ENCODE results near the gene UNC50. TPM values are rescaled to one million over a fixed set of nuclear protein-coding genes. Genes with fewer than 3 reads are reported as not detected.

Gene UNC50
- polyA plus RNA-seq, 1 donor (not counting 4 experiments of a cell fraction or from before 2014, with no cell fraction given): 75.2 TPM

DNA sequence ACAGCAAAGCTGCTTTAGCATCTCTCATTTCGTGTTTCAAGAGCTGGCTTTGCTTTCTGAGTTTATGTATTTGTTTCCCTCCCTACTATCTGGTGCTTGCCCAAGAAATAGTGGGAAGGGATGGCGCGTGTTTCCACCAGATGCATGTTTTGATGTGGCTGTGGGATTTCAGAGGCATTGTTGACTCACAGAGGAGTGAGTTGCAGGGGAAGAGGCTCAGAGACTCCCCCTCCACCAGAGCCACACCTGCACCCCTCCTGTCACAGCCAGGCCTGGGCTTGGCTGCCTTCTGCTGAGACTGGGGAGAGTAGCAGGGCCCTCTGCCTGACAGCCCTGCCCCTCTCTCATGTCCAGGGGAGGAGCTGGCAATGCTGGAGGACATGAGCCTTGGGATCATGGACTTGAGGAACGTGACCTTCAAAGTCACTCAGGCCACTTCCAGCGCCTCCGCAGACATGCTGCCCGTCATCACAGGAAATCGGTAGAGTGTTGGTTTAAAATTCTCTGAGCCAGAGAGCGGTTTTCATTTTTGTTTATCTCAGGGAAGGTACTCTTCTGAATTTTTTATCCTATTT, 43.0 kb upstream of the UNC50 start:
- Histone ChIP-seq H3K36me3 (ENCODE audit: control insufficient read depth in 2 of 2, extremely low read depth in 1 of 2, insufficient read depth in 2 of 2, low read length in 2 of 2) (peaks cover 11 to 17% of the 10 kb centered on the region in 2 experiments), H3K27me3 (ENCODE audit: control insufficient read depth, extremely low read depth, insufficient read depth, low read length) (no peaks in the 10 kb centered on the region), H3K4me1 (ENCODE audit: control insufficient read depth, extremely low read depth, insufficient read depth, low read length) (peaks cover 16% of the 10 kb centered on the region), H3K27ac (ENCODE audit: control insufficient read depth, insufficient read depth, low read length) (no peak overlapping the region), H3K79me2 (ENCODE audit: control insufficient read depth, insufficient read depth, low read length) (no peaks in the 10 kb centered on the region), H4K20me1 (ENCODE audit: control insufficient read depth, extremely low read depth, insufficient read depth, low read length) (no peaks in the 10 kb centered on the region), H3K9me3 (ENCODE audit: control insufficient read depth, low read depth, low read length) (no peaks in the 10 kb centered on the region), H3K4me2 (ENCODE audit: control insufficient read depth, extremely low read depth, insufficient read depth, low read depth, low read length) (no peak overlapping the region), H3K9ac (ENCODE audit: control insufficient read depth, extremely low read depth, insufficient read depth, low read length) (no peak overlapping the region), H3K9me1 (ENCODE audit: control insufficient read depth, extremely low read depth, insufficient read depth, low read length) (peaks cover 4% of the 10 kb centered on the region), H2AFZ (ENCODE audit: control insufficient read depth, low read length) (no peak overlapping the region), H3K4me3 (ENCODE audit: control insufficient read depth in 2 of 3, extremely low read depth in 1 of 3, insufficient read depth in 2 of 3, low read depth in 1 of 3, low read length in 3 of 3) (no peak overlapping the region)
- dilution Hi-C loops (cut with MboI; ENCODE audit: extremely low pct_ligation_motif_present, low sequenced_read_pairs): no loop called here
- no peak for DNase-seq (ENCODE audit: low read depth, low spot score)
- no peak for FAIRE-seq
- no peak for TF ChIP-seq EZH2 (IDR thresholded peaks at IDR 0.05; ENCODE audit: low read length)

DNA sequence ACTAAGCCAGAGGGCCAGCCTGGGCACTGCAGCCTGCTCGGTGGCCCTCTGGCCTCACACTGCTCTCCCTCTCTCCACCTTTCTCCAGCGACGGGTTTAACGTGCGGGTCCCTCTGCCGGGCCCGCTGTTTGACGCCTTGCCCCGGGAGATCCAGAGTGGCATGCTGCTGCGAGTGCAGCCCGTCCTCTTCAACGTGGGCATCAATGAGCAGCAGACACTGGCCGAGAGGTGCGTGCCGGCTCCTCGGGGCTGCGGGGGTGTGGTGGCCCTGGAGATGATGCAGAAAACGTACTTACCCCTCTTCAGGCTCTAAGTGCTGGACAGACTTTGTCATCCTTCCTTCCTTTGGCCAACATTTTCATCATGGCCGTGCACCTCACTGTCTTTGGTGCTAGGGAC, 42.4 kb upstream of the UNC50 start:
- dilution Hi-C loops (cut with MboI; ENCODE audit: extremely low pct_ligation_motif_present, low sequenced_read_pairs): no loop called here
- FAIRE-seq (no peak), DNase-seq (ENCODE audit: low read depth, low spot score) (no peak)
- H3K9ac ChIP-seq (ENCODE audit: control insufficient read depth, extremely low read depth, insufficient read depth, low read length): no peak overlapping the region
- H3K4me2 ChIP-seq (ENCODE audit: control insufficient read depth, extremely low read depth, insufficient read depth, low read depth, low read length): no peak overlapping the region
- no peaks in the 10 kb centered on the region for H3K9me3 ChIP-seq (ENCODE audit: control insufficient read depth, low read depth, low read length)
- no peaks in the 10 kb centered on the region for H3K27me3 ChIP-seq (ENCODE audit: control insufficient read depth, extremely low read depth, insufficient read depth, low read length)
- peaks cover 16% of the 10 kb centered on the region for H3K4me1 ChIP-seq (ENCODE audit: control insufficient read depth, extremely low read depth, insufficient read depth, low read length)
- no peaks in the 10 kb centered on the region for H3K79me2 ChIP-seq (ENCODE audit: control insufficient read depth, insufficient read depth, low read length)
- H2AFZ ChIP-seq (ENCODE audit: control insufficient read depth, low read length): no peak overlapping the region
- H3K27ac ChIP-seq (ENCODE audit: control insufficient read depth, insufficient read depth, low read length): no peak overlapping the region
- peaks cover 11 to 14% of the 10 kb centered on the region in 2 experiments for H3K36me3 ChIP-seq (ENCODE audit: control insufficient read depth in 2 of 2, extremely low read depth in 1 of 2, insufficient read depth in 2 of 2, low read length in 2 of 2)
- H4K20me1 ChIP-seq (ENCODE audit: control insufficient read depth, extremely low read depth, insufficient read depth, low read length): no peaks in the 10 kb centered on the region
- H3K4me3 ChIP-seq (ENCODE audit: control insufficient read depth in 2 of 3, extremely low read depth in 1 of 3, insufficient read depth in 2 of 3, low read depth in 1 of 3, low read length in 3 of 3): no peak overlapping the region
- TF ChIP-seq EZH2 (IDR thresholded peaks at IDR 0.05; ENCODE audit: low read length): no peak
- TF ChIP-seq, protein P1, sequence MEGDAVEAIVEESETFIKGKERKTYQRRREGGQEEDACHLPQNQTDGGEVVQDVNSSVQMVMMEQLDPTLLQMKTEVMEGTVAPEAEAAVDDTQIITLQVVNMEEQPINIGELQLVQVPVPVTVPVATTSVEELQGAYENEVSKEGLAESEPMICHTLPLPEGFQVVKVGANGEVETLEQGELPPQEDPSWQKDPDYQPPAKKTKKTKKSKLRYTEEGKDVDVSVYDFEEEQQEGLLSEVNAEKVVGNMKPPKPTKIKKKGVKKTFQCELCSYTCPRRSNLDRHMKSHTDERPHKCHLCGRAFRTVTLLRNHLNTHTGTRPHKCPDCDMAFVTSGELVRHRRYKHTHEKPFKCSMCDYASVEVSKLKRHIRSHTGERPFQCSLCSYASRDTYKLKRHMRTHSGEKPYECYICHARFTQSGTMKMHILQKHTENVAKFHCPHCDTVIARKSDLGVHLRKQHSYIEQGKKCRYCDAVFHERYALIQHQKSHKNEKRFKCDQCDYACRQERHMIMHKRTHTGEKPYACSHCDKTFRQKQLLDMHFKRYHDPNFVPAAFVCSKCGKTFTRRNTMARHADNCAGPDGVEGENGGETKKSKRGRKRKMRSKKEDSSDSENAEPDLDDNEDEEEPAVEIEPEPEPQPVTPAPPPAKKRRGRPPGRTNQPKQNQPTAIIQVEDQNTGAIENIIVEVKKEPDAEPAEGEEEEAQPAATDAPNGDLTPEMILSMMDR (optimal IDR thresholded peaks at IDR 0.05 in 1 of 3, IDR thresholded peaks at IDR 0.05 in 1 of 3, conservative IDR thresholded peaks at IDR 0.05 in 1 of 3; ENCODE audit: extremely low read depth in 1 of 3, insufficient read depth in 2 of 3, low read length in 3 of 3): no peak
- peaks cover 4% of the 10 kb centered on the region for H3K9me1 ChIP-seq (ENCODE audit: control insufficient read depth, extremely low read depth, insufficient read depth, low read length)

Measured in keratinocyte (primary cell).